Measurements from ENCODE around the gene NME9.
A peak's percentile ranks its signal among the peaks of the same experiment; 100 is the strongest.

The NME9 gene

GRCh38 chr3:138374573-138375134, 45.0 kb upstream of the NME9 start:
- ChIA-PET CTCF (no interaction called here), POLR2A (no interaction called here)
- DNase-seq (ENCODE audit: extremely low spot score), result no peak
- no peak for TF ChIP-seq CTCF (IDR thresholded peaks at IDR 0.05; ENCODE audit: control extremely low read depth, extremely low read depth, low read depth, missing control alignments)

GRCh38 chr3:138373736-138374094, 44.1 kb upstream of the NME9 start:
- POLR2A ChIA-PET, result no interaction called here
- CTCF ChIA-PET, result no interaction called here
- TF ChIP-seq CTCF (IDR thresholded peaks at IDR 0.05; ENCODE audit: control extremely low read depth, extremely low read depth, low read depth, missing control alignments), result no peak

GRCh38 chr3:138373087-138373735, 43.6 kb upstream of the NME9 start:
- CTCF ChIA-PET, result no interaction called here
- no peak for DNase-seq (ENCODE audit: extremely low spot score)
- no peak for TF ChIP-seq CTCF (IDR thresholded peaks at IDR 0.05; ENCODE audit: control extremely low read depth, extremely low read depth, low read depth, missing control alignments)
- POLR2A ChIA-PET, result no interaction called here

More at GRCh38 chr3:138373736-138374094, 44.1 kb upstream of the NME9 start:
- DNase-seq (ENCODE audit: extremely low spot score), result no peak

GRCh38 chr3:138371070-138371965, 41.7 kb upstream of the NME9 start:
- DNase-seq (ENCODE audit: extremely low spot score), result peak; percentile 81
- CTCF ChIA-PET, result interaction anchor here (1.0 to 1.8 kb wide), 6 partner anchors 13 to 552 kb away, joined by 3 to 5 read pairs (median 4); no protein-coding TSS in a partner anchor
- POLR2A ChIA-PET, result no interaction called here
- no peak for TF ChIP-seq CTCF (IDR thresholded peaks at IDR 0.05; ENCODE audit: control extremely low read depth, extremely low read depth, low read depth, missing control alignments)

- no peak for DNase-seq (ENCODE audit: extremely low spot score)
- TF ChIP-seq CTCF (IDR thresholded peaks at IDR 0.05; ENCODE audit: control extremely low read depth, extremely low read depth, low read depth, missing control alignments), result no peak
- ChIA-PET POLR2A (no interaction called here), CTCF (interaction anchor here (1.1 to 1.8 kb wide), 3 partner anchors 30 to 553 kb away, joined by 4 to 5 read pairs (median 4); no protein-coding TSS in a partner anchor)
Observed at GRCh38 chr3:138370321-138370720, 40.7 kb upstream of the NME9 start.

GRCh38 chr3:138369151-138369900, 39.7 kb upstream of the NME9 start:
- ChIA-PET POLR2A (no interaction called here), CTCF (no interaction called here)
- DNase-seq (ENCODE audit: extremely low spot score), result no peak
- no peak for TF ChIP-seq CTCF (IDR thresholded peaks at IDR 0.05; ENCODE audit: control extremely low read depth, extremely low read depth, low read depth, missing control alignments)
